SK-N-MC (cell line): ENCODE data around the gene SKOR2.

Experiments
- EZH2 ChIP-seq: fragments of 200-600 bp; sonication (generic); IDR thresholded peaks from one replicate; pipeline ENCODE4 v1.6.1; 2017; ENCODE audit warnings: antibody characterized with exemption
- FOXP2 ChIP-seq: optimal IDR thresholded peaks from 2 replicates; pipeline ENCODE3; 2011; ENCODE audit warnings: mild to moderate bottlenecking, moderate library complexity; ENCODE audit not compliant: insufficient read depth; ENCODE audit errors: extremely low read length, control extremely low read depth
- POLR2AphosphoS5 ChIP-seq: IDR thresholded peaks from 2 replicates; pipeline ENCODE4 v1.6.1; 2012; ENCODE audit warnings: mild to moderate bottlenecking, low read depth, low read length, borderline replicate concordance

DNA sequence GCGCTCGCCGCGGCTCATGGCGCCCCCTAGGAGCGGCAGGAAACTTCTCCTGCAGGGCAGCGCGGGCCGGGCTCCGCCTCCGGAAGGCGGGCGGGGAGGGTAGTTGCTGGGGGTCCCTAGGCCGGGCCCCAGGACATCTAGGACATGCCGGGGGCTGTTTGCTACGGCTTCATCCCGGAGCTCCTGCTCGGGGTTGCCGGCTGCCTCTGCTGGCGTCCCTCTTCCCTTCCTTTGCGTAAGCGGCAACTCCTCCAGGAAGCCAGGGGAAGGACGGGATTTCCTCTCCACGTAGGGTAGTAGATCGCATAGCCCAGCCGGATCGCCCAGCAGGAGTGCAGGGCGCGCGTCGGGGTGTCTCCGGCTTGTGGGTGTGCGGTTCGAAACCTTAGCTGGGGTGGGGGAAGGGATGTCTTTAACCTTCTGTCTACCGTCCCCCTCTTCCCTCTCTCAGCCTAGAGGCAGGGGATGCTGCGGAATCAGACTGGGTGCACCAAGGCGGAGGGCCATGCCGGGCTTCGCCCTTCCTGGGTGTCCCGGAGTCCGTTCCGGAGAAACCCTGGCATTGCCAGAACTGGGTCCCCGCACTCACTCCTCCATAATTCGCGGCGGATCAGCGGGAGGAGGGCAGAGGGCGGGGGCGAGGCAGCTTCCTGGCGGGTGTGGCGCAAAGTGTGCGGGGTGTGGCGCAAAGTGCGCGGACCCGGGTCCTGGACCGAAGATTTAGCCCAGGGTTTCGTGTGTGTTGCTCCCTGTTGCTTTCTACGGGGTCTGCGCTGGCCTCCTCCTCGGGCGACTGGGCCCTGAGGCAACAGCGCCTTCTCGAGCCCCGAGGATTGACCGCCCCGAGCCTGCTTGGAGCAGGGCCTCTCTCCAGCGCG is 12.2 kb upstream of the SKOR2 start:
- TF ChIP-seq POLR2AphosphoS5 (no peak), EZH2 (no peak), FOXP2 (no peak)
